Measurements from ENCODE around the gene OXNAD1. TPM values are rescaled to one million over a fixed set of nuclear protein-coding genes. Genes with fewer than 3 reads are reported as not detected.

OXNAD1 gene
- total and polyA plus RNA-seq, 7 donors = 11.3 to 23.1 (median 14.4) TPM

GRCh38 chr3:16294844-16295243 lies 29.8 kb downstream of the OXNAD1 start:
- no peak for DNase-seq
- TF ChIP-seq POLR2A (IDR thresholded peaks at IDR 0.05) (no peak), EP300 (IDR thresholded peaks at IDR 0.05) (no peak), CTCF (IDR thresholded peaks at IDR 0.05) (no peak), POLR2AphosphoS5 (IDR thresholded peaks at IDR 0.05) (no peak)
- Histone ChIP-seq H3K27me3 (no peaks in the 10 kb centered on the region), H3K27ac (no peak overlapping the region), H3K36me3 (peaks cover 0 to 18% (median 5%) of the 10 kb centered on the region in 4 donors), H3K4me3 (no peak overlapping the region), H3K4me1 (peaks cover 0 to 19% (median 12%) of the 10 kb centered on the region in 4 donors), H3K9me3 (no peaks in the 10 kb centered on the region)
- intact Hi-C loops (cut with DNase I) = loop anchor here (10.0 kb wide), 1 partner anchor 220 kb away; the partner anchor contains the start of gene RFTN1
- 82 to 88% methylated on average over 5 of the region's 5 CpGs for WGBS, 2 donors

GRCh38 chr3:16295298-16295890 lies 30.4 kb downstream of the OXNAD1 start:
- TF ChIP-seq EP300 (IDR thresholded peaks at IDR 0.05) = no peak
- TF ChIP-seq POLR2A (IDR thresholded peaks at IDR 0.05) = no peak
- no peak for TF ChIP-seq POLR2AphosphoS5 (IDR thresholded peaks at IDR 0.05)
- no peak for TF ChIP-seq CTCF (IDR thresholded peaks at IDR 0.05)
- Histone ChIP-seq H3K36me3 (peaks cover 0 to 18% (median 5%) of the 10 kb centered on the region in 4 donors), H3K4me3 (no peak overlapping the region), H3K4me1 (peaks cover 0 to 18% (median 12%) of the 10 kb centered on the region in 4 donors), H3K27ac (no peak overlapping the region), H3K27me3 (no peaks in the 10 kb centered on the region), H3K9me3 (no peaks in the 10 kb centered on the region)
- intact Hi-C loops (cut with DNase I) = loop anchor here (10.0 kb wide), 1 partner anchor 219 kb away; the partner anchor contains the start of gene RFTN1
- no peak for DNase-seq
- 79 to 86% methylated on average over 3 of the region's 3 CpGs for WGBS, 2 donors

GRCh38 chr3:16297997-16298885 lies 33.2 kb downstream of the OXNAD1 start:
- Histone ChIP-seq H3K36me3 (peaks cover 0 to 37% (median 12%) of the 10 kb centered on the region in 4 donors), H3K4me3 (no peak overlapping the region), H3K9me3 (no peaks in the 10 kb centered on the region), H3K4me1 (peaks cover 0 to 14% (median 12%) of the 10 kb centered on the region in 4 donors), H3K27ac (peak overlapping the region in 2 of 4 donors; percentile 33 to 51), H3K27me3 (no peaks in the 10 kb centered on the region)
- WGBS, 2 donors = 77 to 82% methylated on average over 9 of the region's 9 CpGs
- TF ChIP-seq EP300 (IDR thresholded peaks at IDR 0.05) = no peak
- no peak for TF ChIP-seq POLR2A (IDR thresholded peaks at IDR 0.05)
- TF ChIP-seq CTCF (IDR thresholded peaks at IDR 0.05) = no peak
- TF ChIP-seq POLR2AphosphoS5 (IDR thresholded peaks at IDR 0.05) = peak in 3 of 4 donors; percentile 19 to 45 (median 39)
- no peak for DNase-seq
- intact Hi-C loops (cut with DNase I) = loop anchor here (10.0 kb wide), 1 partner anchor 217 kb away; the partner anchor contains the start of gene RFTN1

- peak overlapping the region in 2 of 4 donors; percentile 33 to 51 for H3K27ac ChIP-seq
- no peaks in the 10 kb centered on the region for H3K27me3 ChIP-seq
- intact Hi-C loops (cut with DNase I) = loop anchor here (10.0 kb wide), 1 partner anchor 216 kb away; the partner anchor contains the start of gene RFTN1
Observed at GRCh38 chr3:16298891-16299290, 33.9 kb downstream of the OXNAD1 start.

More at GRCh38 chr3:16298891-16299290, 33.9 kb downstream of the OXNAD1 start:
- peaks cover 0 to 42% (median 12%) of the 10 kb centered on the region in 4 donors for H3K36me3 ChIP-seq
- TF ChIP-seq CTCF (IDR thresholded peaks at IDR 0.05) (no peak), POLR2AphosphoS5 (IDR thresholded peaks at IDR 0.05) (no peak), EP300 (IDR thresholded peaks at IDR 0.05) (no peak), POLR2A (IDR thresholded peaks at IDR 0.05) (no peak)
- WGBS, 2 donors = 87 to 94% methylated on average over 6 of the region's 6 CpGs
- H3K9me3 ChIP-seq = no peaks in the 10 kb centered on the region
- DNase-seq = no peak
- no peak overlapping the region for H3K4me3 ChIP-seq
- peaks cover 0 to 14% (median 12%) of the 10 kb centered on the region in 4 donors for H3K4me1 ChIP-seq
